Measurements from ENCODE around the gene PGAP2.
"Not testable (repeated sequence)": the region's sequence is repeated elsewhere in the genome, so short reads cannot be mapped to it uniquely, and the experiment has no call there.

The PGAP2 gene

DNA sequence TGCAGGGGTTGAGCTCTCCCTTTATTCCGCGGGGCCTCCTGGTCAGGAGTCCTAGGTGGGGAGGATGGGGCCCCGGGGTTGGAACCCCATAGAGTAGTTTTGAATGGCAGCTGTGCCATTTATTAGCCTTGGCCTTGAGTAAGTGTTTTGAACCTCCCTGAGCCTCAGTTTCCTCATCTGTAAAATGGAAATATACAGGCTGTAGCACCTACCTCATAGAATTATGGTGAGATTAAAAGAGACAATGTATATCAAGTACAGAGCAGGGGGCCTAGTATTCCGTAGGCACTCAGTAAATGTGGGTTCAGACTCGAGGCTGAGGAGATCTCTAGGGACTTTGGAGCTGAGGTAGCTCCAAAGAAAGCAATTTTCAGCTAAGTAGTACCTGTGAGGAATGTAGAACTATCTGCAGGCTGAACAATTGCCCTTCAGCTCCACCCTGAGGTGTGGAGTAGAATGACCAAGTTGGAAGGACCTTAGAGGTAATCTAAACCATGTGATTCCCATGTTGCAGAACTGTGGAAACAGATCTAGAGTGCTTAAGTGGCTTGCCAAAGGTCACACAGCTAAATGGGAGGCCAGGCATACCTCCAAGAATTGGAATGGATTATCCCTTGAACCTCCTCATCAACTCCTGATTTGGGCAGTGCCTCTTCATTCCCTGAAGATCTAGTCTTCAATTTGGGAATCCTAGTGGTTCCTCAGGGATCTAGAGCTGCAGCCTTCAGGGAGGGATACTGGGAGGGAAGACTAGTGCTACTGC lies 682 bp downstream of the PGAP2 start:
- peak; percentile 91 for DNase-seq

GRCh38 chr11:3809624-3809928 lies 1.2 kb downstream of the PGAP2 start:
- no peak for DNase-seq

DNA sequence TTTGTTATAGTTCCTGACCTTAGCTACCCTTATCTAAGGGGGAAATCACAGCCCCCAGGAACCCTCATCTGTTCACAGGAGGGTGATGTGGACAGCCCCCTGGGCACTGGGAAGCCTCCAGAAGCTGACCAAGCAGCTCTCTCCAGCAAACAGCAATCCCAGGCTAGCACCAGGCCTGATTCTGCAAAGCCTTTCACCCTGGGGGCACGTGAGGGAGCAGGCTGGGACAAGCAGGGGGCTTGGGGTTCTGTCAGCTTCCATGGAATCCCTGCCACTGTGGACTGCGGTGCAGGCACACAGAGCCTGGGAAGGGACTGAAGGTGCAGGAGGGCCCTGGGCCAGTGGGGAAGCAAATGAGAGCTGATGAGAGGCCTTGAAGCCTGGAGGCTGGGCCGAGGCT lies 2.1 kb downstream of the PGAP2 start:
- DNase-seq = no peak

- DNase-seq = no peak
Measured at GRCh38 chr11:3810951-3811350, 2.6 kb downstream of the PGAP2 start.

DNA sequence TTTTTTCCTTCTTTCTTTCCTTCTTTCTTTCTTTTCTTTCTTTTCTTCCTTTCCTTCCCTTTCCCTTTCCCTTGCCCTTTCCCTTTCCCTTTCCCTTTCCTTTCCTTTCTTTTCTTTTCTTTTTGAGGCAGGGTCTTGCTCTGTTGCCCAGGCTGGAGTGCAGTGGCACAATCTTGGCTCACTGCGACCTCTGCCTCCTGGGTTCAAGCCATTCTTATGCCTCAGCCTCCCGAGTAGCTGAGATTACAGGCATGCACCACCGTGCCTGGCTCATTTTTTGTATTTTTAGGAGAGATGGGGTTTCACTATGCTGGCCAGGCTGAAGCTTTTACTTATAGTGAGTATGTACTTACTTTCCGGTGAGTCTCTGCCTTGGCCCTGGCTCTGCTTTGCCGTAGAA lies 6.5 kb downstream of the PGAP2 start:
- not testable (repeated sequence) for DNase-seq

GRCh38 chr11:3815845-3816244 lies 7.5 kb downstream of the PGAP2 start:
- no peak for DNase-seq

DNA sequence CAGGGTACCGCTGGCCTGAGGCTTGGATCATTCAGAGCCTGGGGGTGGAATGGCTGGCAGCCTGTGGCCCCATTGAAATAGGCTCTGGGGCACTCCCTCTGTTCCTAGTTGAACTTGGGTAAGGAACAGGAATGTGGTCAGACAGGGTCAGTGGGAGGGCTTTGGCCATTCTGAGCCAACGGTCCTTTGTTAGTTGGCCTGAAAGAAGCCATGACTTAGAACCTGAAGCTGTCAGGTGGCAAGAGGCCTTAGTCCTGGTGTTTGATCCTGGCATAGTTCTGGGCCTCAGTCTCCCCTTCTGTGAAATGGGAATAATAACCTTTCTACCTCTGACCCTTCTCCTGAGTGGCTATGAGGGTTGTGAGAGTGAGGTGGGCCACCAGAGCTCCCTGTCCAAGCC lies 8.3 kb downstream of the PGAP2 start:
- DNase-seq = no peak

- peak; percentile 37 for DNase-seq
Measured at GRCh38 chr11:3817181-3817800, 8.9 kb downstream of the PGAP2 start.

DNA sequence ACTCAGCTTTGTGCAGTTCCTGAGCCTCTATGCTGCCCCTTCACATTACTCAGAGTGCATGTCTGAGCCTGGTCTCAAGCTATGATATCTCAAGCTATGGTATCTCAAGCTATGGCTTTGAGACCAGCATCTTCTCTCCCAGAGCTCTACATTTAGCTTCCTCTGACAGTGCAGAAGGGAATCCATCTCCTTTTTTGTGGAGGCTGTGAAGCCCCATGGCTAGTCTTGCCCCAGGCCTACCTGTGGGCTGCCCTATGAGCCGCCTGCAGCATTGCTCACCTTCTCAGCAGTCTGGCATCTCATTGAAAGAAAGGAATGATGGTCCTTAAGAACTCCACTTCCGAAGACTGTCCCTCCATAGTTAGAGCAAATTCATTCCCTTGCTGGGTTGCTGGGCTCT lies 12.6 kb downstream of the PGAP2 start:
- no peak for DNase-seq

DNA sequence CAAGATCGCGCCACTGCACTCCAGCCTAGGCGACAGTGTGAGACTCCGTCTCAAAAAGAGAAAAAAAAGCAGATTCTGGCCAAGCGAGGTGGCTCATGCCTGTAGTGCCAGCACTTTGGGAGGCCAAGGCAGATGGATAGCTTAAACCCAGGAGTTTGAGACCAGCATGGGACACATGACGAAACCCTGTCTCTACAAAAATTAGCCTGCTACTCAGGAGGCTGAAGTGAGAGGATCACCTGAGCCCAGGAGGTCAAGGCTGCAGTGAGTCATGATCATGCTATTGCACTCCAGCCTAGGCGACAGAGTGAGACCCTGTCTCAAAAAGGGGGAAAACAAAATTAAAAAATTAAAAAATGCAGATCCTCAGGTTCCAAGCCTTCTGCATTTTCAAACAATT lies 14.0 kb downstream of the PGAP2 start:
- DNase-seq = no peak

GRCh38 chr11:3823303-3823702 lies 14.9 kb downstream of the PGAP2 start:
- no peak for DNase-seq

DNA sequence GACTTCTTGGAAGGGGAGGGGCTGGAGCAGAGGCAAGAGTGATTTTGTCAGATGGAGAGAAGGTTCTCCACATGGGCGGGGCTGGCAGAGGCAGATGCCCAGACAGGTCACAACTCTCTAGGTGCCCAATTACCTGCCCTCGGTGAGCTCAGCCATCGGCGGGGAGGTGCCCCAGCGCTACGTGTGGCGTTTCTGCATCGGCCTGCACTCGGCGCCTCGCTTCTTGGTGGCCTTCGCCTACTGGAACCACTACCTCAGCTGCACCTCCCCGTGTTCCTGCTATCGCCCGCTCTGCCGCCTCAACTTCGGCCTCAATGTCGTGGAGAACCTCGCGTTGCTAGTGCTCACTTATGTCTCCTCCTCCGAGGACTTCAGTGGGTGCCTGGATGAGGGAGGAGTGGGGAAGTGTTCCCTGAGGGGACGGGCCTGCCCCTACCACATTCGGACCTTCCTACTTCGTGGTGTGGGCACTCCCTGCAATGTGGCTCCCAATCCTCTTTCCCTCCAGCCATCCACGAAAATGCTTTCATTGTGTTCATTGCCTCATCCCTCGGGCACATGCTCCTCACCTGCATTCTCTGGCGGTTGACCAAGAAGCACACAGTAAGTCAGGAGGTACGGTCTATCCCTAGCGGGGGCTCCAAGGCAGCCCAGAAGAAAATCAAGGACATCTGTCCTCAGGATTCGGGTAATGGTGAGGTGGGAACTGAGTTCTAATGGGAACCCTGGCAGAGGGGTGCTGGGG lies 15.6 kb downstream of the PGAP2 start:
- DNase-seq = no peak

- DNase-seq = peak; percentile 95
Measured at GRCh38 chr11:3824714-3825472, 16.5 kb downstream of the PGAP2 start.

DNA sequence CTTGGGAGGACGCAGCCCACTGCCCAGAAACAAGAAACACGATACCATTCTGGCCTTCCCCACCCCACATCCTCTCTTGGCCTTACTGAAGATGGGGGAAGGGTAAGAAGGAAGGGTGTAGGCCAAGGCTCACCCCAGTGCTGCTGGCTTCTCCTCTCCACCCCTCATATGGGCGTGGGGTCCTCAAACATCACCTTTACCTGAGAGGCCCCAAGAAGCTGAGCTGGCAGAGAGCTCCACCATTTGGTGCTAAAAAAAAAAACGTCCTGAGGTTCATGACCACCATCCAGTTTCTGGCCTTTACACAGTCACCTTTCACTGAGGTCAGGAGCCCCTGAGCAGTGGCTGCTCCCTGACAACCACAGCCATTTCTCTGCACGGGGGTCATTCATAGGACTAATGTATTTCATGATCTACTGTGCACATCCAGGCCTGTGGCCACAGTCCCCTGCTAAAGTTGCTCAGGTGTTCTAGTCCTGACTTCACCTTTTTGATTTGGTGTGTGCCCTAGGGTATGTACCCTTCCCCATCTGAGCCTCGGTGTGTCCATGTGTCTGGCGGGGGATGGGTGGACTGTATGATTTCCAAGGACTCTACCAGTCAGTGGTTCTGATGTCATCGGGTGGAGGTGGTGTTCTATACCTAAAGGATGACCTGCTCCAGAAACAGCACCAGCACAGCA lies 17.3 kb downstream of the PGAP2 start:
- peak; percentile 35 for DNase-seq

- DNase-seq = no peak
Measured at GRCh38 chr11:3826721-3827120, 18.4 kb downstream of the PGAP2 start.

GRCh38 chr11:3827434-3828186 lies 19.2 kb downstream of the PGAP2 start:
- no peak for DNase-seq

- no peak for DNase-seq
Measured at GRCh38 chr11:3830088-3830487, 21.7 kb downstream of the PGAP2 start.

GRCh38 chr11:3830730-3831129 lies 22.4 kb downstream of the PGAP2 start:
- peak; percentile 37 for DNase-seq

- DNase-seq = peak; percentile 68
Measured at GRCh38 chr11:3831378-3832239, 23.2 kb downstream of the PGAP2 start.

DNA sequence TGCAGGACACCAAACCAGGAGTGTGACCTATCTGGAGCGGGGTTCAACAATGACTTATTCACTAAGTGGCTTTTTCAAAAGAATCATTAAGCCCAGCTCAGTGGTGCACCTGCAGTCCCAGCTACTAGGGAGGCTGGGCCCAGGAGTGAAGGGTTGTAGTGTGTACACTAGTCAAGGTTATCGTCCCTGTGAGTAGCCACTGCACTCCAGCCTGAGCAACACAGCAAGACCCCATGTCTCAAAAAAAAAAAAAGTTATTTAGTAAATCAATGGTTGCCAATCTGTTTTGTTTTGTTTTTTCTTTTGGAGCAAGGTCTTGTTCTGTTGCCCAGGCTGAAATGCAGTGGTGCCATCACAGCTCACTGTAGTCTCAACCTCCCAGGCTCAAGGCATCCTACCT lies 24.5 kb downstream of the PGAP2 start:
- no peak for DNase-seq

DNA sequence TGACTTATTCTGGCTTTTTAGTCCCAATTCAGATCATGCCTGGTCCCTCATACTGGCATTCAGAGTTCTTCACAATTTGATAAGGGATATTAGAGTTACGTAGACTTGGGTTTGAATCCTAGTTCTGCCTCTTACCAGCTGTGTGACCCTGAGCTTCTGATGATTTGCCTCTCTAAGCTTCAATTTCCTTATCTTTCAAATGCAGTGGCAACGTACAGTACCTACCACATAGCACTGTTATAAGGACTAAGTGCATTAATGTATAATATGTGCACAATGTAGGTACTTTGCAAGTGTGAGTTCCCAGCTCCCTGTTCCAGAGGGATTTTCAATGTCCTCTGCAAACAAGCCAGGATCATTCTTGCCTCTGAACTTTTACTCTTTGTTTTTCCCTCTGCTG lies 25.1 kb downstream of the PGAP2 start:
- DNase-seq = peak; percentile 94

Measured in hematopoietic multipotent progenitor cell treated with erythropoietin and hydrocortisone succinate and interleukin-3 and kit ligand, for 6 days (in vitro differentiated cells).